Gastrocnemius medialis (tissue), 4 donors: ENCODE results near the gene SYT2. TPM values are rescaled to one million over a fixed set of nuclear protein-coding genes. Genes with fewer than 3 reads are reported as not detected.

Experiments used
- ATAC-seq, 2 donors: fragments of 150-250 bp; one replicate each; pipeline ENCODE4 v1.9.1; 2016
- DNase-seq, 2 donors: peaks; one replicate each; pipeline ENCODE4 v3.0.0-alpha.2; 2019
- H3K27ac ChIP-seq, 4 donors: fragments of 200-600 bp; sonication (generic); 1 replicate in 1 of 4; 2 replicates in 3 of 4; pipeline ENCODE4 v1.5.1; 2016 to 2018; ENCODE audit warnings: mild to moderate bottlenecking in 2 of 4, moderate library complexity in 1 of 4
- H3K27me3 ChIP-seq, 3 donors: fragments of 200-600 bp; sonication (generic) in 2 of 3; 1 replicate in 1 of 3; 2 replicates in 2 of 3; pipeline versions ENCODE4 v1.5.1 to v1.6.0; 2016 to 2019; ENCODE audit warnings: mild to moderate bottlenecking in 1 of 3, moderate library complexity in 1 of 3
- H3K36me3 ChIP-seq, 2 donors: fragments of 200-600 bp; sonication (generic) in 1 of 2; one replicate each; pipeline ENCODE4 v1.5.1; 2017 to 2018
- H3K4me1 ChIP-seq, 2 donors: fragments of 200-600 bp; sonication (generic) in 1 of 2; one replicate each; pipeline ENCODE4 v1.5.1; 2016 to 2017; ENCODE audit warnings: mild to moderate bottlenecking in 2 of 2
- H3K4me3 ChIP-seq, 4 donors: fragments of 200-600 bp; sonication (generic) in 3 of 4; 1 replicate in 1 of 4; 2 replicates in 3 of 4; pipeline ENCODE4 v1.5.1; 2016 to 2019; ENCODE audit warnings: mild to moderate bottlenecking in 2 of 4
- H3K9me3 ChIP-seq, 3 donors: fragments of 200-600 bp; sonication (generic) in 2 of 3; 1 replicate in 1 of 3; 2 replicates in 2 of 3; pipeline ENCODE4 v1.5.1; 2016 to 2019
- POLR2A ChIP-seq, 2 donors: fragments of 450-650 bp; IDR thresholded peaks; one replicate each; pipeline ENCODE4 v1.6.1; 2017; ENCODE audit warnings: antibody characterized with exemption in 2 of 2, mild to moderate bottlenecking in 2 of 2, moderate library complexity in 2 of 2
- in situ Hi-C, 4 donors: fragments of 200-750 bp; cut with MboI; loops; one replicate each; pipeline versions ENCODE4 v1.15.0 to v1.8.0; 2017; ENCODE audit warnings: low sequenced_read_pairs in 4 of 4
- intact Hi-C: fragments of 100-400 bp; cut with DNase I; formaldehyde crosslinking; loops from one replicate; pipeline ENCODE4 v1.15.1; 2023; ENCODE audit warnings: low total_unique reads
- total RNA-seq, 4 donors: library from RNA; depleted of rRNA; stranded (reverse); fragments of >200 nt; gene quantifications; one replicate each; pipeline versions ENCODE4 v1.1.0 to v1.2.3, GENCODE V29; 2016
- TF ChIP-seq, protein P1 (sequence below), 5 experiments: fragments of 450-650 bp in 3 of 5; fragments of 200-600 bp in 2 of 5; sonication (generic) in 2 of 5; IDR thresholded peaks in 4 of 5; conservative IDR thresholded peaks in 1 of 5; 1 replicate in 4 of 5; 2 replicates in 1 of 5; pipeline ENCODE4 v1.5.1; 2016 to 2019; ENCODE audit warnings: antibody characterized with exemption in 5 of 5, mild to moderate bottlenecking in 3 of 5, moderate library complexity in 3 of 5

Gene SYT2
- total RNA-seq, 4 donors from 2014 or later: not detected

DNA sequence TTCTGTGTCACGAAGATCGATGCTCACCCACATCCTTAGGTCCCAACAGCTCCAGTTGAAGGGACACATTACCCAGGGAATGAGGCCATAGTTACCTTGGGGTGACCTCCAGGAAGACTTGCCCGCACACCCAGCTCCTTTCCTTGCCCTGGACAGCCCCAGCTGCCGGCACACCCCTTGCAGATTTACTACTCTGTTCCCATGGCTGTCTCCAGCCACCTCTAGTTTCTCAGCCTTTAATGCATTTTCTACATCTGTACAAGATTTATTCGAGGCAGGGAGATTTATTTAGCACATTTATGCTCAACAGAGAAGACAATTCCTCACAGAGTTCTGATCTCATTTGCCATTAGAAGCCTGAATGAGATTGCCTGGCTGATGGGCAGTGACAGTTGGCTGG, 36.7 kb downstream of the SYT2 start:
- DNase-seq: no peak
- ATAC-seq: no peak
- in situ Hi-C loops (no loop called here), intact Hi-C loops (no loop called here)
- Histone ChIP-seq H3K27ac (no peak overlapping the region), H3K27me3 (no peaks in the 10 kb centered on the region), H3K9me3 (no peaks in the 10 kb centered on the region), H3K4me1 (no peaks in the 10 kb centered on the region), H3K36me3 (no peaks in the 10 kb centered on the region), H3K4me3 (no peak overlapping the region)
- TF ChIP-seq, protein P1, sequence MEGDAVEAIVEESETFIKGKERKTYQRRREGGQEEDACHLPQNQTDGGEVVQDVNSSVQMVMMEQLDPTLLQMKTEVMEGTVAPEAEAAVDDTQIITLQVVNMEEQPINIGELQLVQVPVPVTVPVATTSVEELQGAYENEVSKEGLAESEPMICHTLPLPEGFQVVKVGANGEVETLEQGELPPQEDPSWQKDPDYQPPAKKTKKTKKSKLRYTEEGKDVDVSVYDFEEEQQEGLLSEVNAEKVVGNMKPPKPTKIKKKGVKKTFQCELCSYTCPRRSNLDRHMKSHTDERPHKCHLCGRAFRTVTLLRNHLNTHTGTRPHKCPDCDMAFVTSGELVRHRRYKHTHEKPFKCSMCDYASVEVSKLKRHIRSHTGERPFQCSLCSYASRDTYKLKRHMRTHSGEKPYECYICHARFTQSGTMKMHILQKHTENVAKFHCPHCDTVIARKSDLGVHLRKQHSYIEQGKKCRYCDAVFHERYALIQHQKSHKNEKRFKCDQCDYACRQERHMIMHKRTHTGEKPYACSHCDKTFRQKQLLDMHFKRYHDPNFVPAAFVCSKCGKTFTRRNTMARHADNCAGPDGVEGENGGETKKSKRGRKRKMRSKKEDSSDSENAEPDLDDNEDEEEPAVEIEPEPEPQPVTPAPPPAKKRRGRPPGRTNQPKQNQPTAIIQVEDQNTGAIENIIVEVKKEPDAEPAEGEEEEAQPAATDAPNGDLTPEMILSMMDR (IDR thresholded peaks at IDR 0.05 in 4 of 5, conservative IDR thresholded peaks at IDR 0.05 in 1 of 5): no peak
- no peak for TF ChIP-seq POLR2A (IDR thresholded peaks at IDR 0.05)

DNA sequence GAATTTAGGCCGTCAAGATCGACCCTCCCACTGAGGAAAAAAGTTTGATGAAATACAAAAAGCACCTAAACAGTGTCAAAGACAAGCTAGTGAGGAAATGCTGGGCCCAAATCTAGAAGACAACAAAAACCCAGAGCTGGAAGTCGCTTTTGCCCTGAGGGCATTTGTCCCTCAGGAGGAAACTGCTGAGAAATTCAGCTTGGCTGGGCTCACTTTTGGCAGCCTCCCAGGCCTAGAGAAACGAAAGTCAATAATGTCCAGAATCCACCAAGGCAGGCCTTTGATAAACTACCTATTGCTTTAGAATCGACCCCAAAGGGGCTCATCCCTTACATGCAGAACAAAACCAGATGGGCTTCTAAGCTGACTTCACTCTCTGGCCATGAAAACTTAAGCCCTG, 38.9 kb downstream of the SYT2 start:
- no peaks in the 10 kb centered on the region for H3K27me3 ChIP-seq
- in situ Hi-C loops: no loop called here
- no peak overlapping the region for H3K27ac ChIP-seq
- ATAC-seq (no peak), DNase-seq (no peak)
- no peaks in the 10 kb centered on the region for H3K36me3 ChIP-seq
- no peaks in the 10 kb centered on the region for H3K4me1 ChIP-seq
- intact Hi-C loops: no loop called here
- no peak overlapping the region for H3K4me3 ChIP-seq
- TF ChIP-seq, protein P1 (IDR thresholded peaks at IDR 0.05 in 4 of 5, conservative IDR thresholded peaks at IDR 0.05 in 1 of 5): no peak
- no peak for TF ChIP-seq POLR2A (IDR thresholded peaks at IDR 0.05)
- no peaks in the 10 kb centered on the region for H3K9me3 ChIP-seq

GRCh38 chr1:202665417-202665816, 44.8 kb downstream of the SYT2 start:
- Histone ChIP-seq H3K27ac (no peak overlapping the region), H3K27me3 (peaks cover 0 to 25% (median 15%) of the 10 kb centered on the region in 3 donors), H3K4me1 (no peaks in the 10 kb centered on the region), H3K36me3 (no peaks in the 10 kb centered on the region), H3K4me3 (no peak overlapping the region), H3K9me3 (no peaks in the 10 kb centered on the region)
- no peak for DNase-seq
- ATAC-seq: no peak
- in situ Hi-C loops (no loop called here), intact Hi-C loops (no loop called here)
- TF ChIP-seq, protein P1 (IDR thresholded peaks at IDR 0.05 in 4 of 5, conservative IDR thresholded peaks at IDR 0.05 in 1 of 5): no peak
- no peak for TF ChIP-seq POLR2A (IDR thresholded peaks at IDR 0.05)

DNA sequence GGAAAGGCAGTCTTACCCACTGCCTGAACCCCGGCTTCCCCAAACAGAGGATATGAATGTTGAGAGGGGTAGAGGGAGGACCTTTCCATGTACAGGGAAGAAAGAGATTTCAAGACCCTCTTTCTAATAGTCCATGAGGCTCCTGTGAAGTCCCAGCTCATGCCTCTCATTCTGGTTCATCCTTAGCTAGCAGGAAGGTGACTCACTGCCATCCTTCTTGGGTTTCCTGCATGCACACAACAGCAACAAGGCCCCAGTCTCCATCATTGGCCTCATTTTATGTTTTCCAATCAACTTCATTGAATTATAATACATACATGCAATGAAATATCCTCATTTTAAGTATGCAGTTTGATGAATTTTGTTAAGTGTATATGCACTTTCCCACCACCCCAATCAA, 46.2 kb downstream of the SYT2 start:
- Histone ChIP-seq H3K4me3 (no peak overlapping the region), H3K9me3 (no peaks in the 10 kb centered on the region), H3K27me3 (peaks cover 2 to 25% (median 15%) of the 10 kb centered on the region in 3 donors), H3K4me1 (no peaks in the 10 kb centered on the region), H3K36me3 (no peaks in the 10 kb centered on the region), H3K27ac (no peak overlapping the region)
- intact Hi-C loops (no loop called here), in situ Hi-C loops (no loop called here)
- ATAC-seq (no peak), DNase-seq (no peak)
- TF ChIP-seq, protein P1 (IDR thresholded peaks at IDR 0.05 in 4 of 5, conservative IDR thresholded peaks at IDR 0.05 in 1 of 5): no peak
- no peak for TF ChIP-seq POLR2A (IDR thresholded peaks at IDR 0.05)

GRCh38 chr1:202663131-202663530, 47.1 kb downstream of the SYT2 start:
- in situ Hi-C loops: no loop called here
- no peak for DNase-seq
- Histone ChIP-seq H3K4me1 (no peaks in the 10 kb centered on the region), H3K9me3 (no peaks in the 10 kb centered on the region), H3K27me3 (peaks cover 2 to 25% (median 15%) of the 10 kb centered on the region in 3 donors), H3K27ac (no peak overlapping the region), H3K36me3 (no peaks in the 10 kb centered on the region), H3K4me3 (no peak overlapping the region)
- intact Hi-C loops: no loop called here
- no peak for ATAC-seq
- TF ChIP-seq, protein P1 (IDR thresholded peaks at IDR 0.05 in 4 of 5, conservative IDR thresholded peaks at IDR 0.05 in 1 of 5): no peak
- TF ChIP-seq POLR2A (IDR thresholded peaks at IDR 0.05): no peak
